ENCODE measurements around the gene ZDHHC12.

- TF ChIP-seq CTCF (IDR thresholded peaks at IDR 0.05) (no peak), ZFX (IDR thresholded peaks at IDR 0.05; ENCODE audit: borderline replicate concordance) (no peak)
Measured at GRCh38 chr9:128713941-128714573, 9.9 kb downstream of the ZDHHC12 start.

Measured in 22Rv1 (cell line).